Measurements from ENCODE around the gene VGLL3.
A peak's percentile ranks its signal among the peaks of the same experiment; 100 is the strongest.

VGLL3 gene

DNA sequence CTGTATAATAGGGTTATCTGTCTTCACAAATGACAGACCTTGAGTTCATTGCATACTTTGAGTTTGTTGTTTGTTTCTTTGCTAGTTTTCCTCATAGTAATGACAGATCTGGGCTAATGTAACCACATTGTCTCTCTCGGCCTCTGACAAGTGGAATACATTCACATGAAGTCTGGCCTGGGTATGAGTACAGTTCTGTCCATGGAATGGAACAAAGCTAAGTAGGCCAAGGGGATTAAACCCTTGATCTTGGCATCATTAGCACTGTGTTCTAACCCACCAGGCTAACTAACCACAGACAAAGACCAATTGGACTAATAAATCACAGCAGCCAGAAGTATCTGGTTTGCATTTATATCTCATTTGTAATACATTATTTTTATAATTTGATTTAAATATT, 7.6 kb upstream of the VGLL3 start:
- DNase-seq (ENCODE audit: low read depth): no peak
- TF ChIP-seq, protein P1, sequence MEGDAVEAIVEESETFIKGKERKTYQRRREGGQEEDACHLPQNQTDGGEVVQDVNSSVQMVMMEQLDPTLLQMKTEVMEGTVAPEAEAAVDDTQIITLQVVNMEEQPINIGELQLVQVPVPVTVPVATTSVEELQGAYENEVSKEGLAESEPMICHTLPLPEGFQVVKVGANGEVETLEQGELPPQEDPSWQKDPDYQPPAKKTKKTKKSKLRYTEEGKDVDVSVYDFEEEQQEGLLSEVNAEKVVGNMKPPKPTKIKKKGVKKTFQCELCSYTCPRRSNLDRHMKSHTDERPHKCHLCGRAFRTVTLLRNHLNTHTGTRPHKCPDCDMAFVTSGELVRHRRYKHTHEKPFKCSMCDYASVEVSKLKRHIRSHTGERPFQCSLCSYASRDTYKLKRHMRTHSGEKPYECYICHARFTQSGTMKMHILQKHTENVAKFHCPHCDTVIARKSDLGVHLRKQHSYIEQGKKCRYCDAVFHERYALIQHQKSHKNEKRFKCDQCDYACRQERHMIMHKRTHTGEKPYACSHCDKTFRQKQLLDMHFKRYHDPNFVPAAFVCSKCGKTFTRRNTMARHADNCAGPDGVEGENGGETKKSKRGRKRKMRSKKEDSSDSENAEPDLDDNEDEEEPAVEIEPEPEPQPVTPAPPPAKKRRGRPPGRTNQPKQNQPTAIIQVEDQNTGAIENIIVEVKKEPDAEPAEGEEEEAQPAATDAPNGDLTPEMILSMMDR (IDR thresholded peaks at IDR 0.05; ENCODE audit: control insufficient read depth, insufficient read depth, low read depth, low read length, missing control alignments): no peak
- no peak overlapping the region for H3K4me3 ChIP-seq (ENCODE audit: control insufficient read depth, low read depth, low read length)

DNA sequence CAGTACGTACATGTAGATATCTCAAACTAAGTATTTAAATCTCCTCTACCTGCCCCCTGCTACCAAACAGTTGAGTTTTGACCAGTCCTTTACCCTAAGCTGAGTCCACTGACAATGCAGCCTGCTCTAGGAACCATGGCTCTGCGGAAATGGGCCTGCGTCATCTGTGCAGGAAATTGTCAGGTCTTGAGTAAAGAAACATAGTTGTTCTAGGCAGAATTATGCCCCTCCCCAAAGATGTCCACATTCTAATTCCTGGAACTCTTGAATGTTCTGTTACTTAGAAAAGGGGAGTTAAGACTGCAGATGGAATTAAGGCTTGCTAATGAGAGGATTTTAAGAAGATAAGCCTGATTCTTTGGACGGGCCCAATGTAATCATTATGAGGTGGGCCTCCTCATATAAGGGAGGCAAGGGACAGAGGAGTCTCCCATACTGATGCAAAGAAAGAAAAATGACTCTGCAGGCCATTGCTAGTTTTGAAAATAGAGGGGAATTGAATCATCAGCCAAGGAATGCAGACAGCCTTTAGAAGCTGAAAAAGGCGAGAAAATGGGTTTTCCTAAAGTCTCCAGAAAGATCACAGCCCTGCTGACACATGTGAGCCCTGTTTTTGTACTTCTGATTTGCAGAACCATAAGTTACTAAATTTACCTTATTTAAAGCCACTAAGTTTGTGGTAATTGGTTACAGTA, 5.5 kb upstream of the VGLL3 start:
- no peak for DNase-seq (ENCODE audit: low read depth)
- no peak overlapping the region for H3K4me3 ChIP-seq (ENCODE audit: control insufficient read depth, low read depth, low read length)
- TF ChIP-seq, protein P1 (IDR thresholded peaks at IDR 0.05; ENCODE audit: control insufficient read depth, insufficient read depth, low read depth, low read length, missing control alignments): no peak

DNA sequence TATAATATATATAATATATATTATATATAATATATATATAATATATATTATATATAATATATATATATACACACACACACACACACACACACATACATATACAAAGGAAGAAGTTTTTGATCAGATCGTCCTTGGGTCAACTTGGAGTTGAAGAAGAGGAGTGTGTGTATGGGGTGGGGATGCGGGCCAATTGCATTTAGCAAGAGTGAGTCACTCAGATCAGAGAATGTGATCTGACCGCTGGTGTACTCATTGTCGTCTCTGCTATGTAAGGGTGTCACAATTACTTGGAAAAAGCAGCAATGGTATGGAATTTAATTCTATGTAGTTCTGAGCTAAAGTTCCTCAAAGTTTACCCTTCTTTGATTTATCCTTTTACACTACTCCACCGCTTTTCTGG, 4.6 kb upstream of the VGLL3 start:
- no peak for DNase-seq (ENCODE audit: low read depth)
- H3K4me3 ChIP-seq (ENCODE audit: control insufficient read depth, low read depth, low read length): no peak overlapping the region
- TF ChIP-seq, protein P1 (IDR thresholded peaks at IDR 0.05; ENCODE audit: control insufficient read depth, insufficient read depth, low read depth, low read length, missing control alignments): no peak

DNA sequence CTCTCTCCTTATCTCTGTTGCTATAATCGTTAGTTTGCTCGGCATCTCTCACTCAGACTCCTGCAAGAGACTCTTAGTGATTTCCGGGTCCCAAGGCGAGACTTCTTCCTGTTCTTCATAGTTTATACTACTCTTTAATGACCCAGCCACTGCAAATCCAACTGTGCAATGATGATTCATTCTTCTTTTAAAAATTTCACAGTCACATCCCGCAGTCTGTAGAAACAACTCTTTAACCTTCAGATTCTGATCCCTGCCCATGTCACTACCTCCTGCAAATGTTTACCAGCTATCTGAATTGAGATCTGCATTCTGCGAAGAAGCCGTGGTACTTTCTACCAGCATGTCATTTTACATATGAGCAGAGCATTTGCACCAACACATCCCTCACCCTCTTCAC, 2.8 kb upstream of the VGLL3 start:
- no peak for DNase-seq (ENCODE audit: low read depth)
- peak overlapping the region; percentile 8; the same call in 1 of the 2 replicates for H3K4me3 ChIP-seq (ENCODE audit: control insufficient read depth, low read depth, low read length)
- TF ChIP-seq, protein P1 (IDR thresholded peaks at IDR 0.05; ENCODE audit: control insufficient read depth, insufficient read depth, low read depth, low read length, missing control alignments): no peak

DNA sequence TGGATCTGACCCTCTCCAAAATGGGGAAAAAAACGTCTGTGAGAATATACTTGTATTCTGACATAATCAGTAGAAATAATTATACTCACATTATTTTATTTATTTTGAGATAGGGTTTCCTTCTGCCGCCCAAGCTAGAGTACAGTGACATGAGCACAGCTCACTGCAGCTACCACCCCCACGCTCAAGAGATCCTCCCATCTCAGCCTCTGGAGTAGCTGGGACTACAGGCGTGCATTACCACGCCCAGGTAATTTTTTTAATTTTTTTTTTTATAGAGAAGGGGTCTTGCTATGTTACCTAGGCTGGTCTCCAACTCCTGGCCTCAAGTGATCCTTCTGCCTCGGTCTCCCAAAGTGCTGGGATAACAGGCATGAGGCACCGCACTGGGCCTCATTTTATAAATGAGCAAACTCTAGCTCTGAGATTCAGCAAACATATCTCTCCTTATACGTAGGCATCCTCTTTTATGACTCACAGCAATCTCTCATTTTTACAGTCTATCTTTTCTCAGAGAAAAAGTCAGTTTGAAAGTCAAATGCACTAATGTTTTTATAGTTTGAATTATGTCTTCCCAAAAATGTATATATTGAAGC, 989 bp upstream of the VGLL3 start:
- no peak for DNase-seq (ENCODE audit: low read depth)
- H3K4me3 ChIP-seq (ENCODE audit: control insufficient read depth, low read depth, low read length): peak overlapping the region; percentile 90; the same call in 1 of the 2 replicates
- TF ChIP-seq, protein P1 (IDR thresholded peaks at IDR 0.05; ENCODE audit: control insufficient read depth, insufficient read depth, low read depth, low read length, missing control alignments): no peak

DNA sequence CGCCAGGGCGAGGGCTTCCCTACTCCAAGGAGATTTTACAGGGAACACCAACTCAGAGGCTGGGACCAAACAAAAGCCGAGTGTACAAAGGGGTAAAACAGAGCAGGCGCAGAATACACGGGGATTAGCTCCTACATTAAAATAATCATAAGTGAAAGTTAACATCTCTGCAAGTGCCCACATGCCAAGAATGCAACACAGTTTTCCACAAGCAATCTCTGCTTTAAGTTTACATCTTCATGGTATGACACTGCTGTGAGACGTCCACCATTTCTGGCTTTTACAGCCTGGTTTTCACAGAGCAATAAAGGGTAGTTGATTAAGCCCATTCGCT, 500 bp upstream of the VGLL3 start:
- TF ChIP-seq, protein P1 (IDR thresholded peaks at IDR 0.05; ENCODE audit: control insufficient read depth, insufficient read depth, low read depth, low read length, missing control alignments): no peak
- DNase-seq (ENCODE audit: low read depth): no peak
- peak overlapping the region; percentile 90 for H3K4me3 ChIP-seq (ENCODE audit: control insufficient read depth, low read depth, low read length)

All from AG09309 (cell line).